CD8-positive, alpha-beta memory T cell (primary cell): ENCODE results near the gene BBS7. TPM values are rescaled to one million over a fixed set of nuclear protein-coding genes. Genes with fewer than 3 reads are reported as not detected.

ENCODE experiments used
- CTCF ChIA-PET: fragments of 350-600 bp; sonication (Branson Sonifier 250); formaldehyde crosslinking; loops from one replicate; lab custom pipeline; 2021; ENCODE audit warnings: antibody characterized with exemption; lab: Charles Lee
- POLR2A ChIA-PET: fragments of 350-600 bp; sonication (Branson Sonifier 250); formaldehyde crosslinking; loops from one replicate; lab custom pipeline; 2021; ENCODE audit warnings: antibody characterized with exemption; lab: Charles Lee
- DNase-seq, 5 donors: peaks; one replicate each; pipeline versions ENCODE4 v3.0.0 to v3.0.0-alpha.2; 2020 to 2022; ENCODE audit warnings: mixed read lengths in 1 of 5
- H3K27ac ChIP-seq: one replicate; pipeline ENCODE4 v1.7.0; 2013; ENCODE audit warnings: low read depth, mild to moderate bottlenecking, low read length, moderate library complexity
- H3K27me3 ChIP-seq: 2 replicates; pipeline ENCODE4 v1.7.0; 2013; ENCODE audit warnings: low read length, mild to moderate bottlenecking; ENCODE audit not compliant: insufficient read depth, poor library complexity, severe bottlenecking
- H3K36me3 ChIP-seq: 2 replicates; pipeline ENCODE4 v1.7.0; 2013; ENCODE audit warnings: mild to moderate bottlenecking, low read length, moderate library complexity; ENCODE audit not compliant: insufficient read depth
- H3K4me1 ChIP-seq: 2 replicates; pipeline ENCODE4 v1.7.0; 2013; ENCODE audit warnings: mild to moderate bottlenecking, low read length, moderate library complexity; ENCODE audit not compliant: insufficient read depth
- H3K4me3 ChIP-seq: 2 replicates; pipeline ENCODE4 v1.7.0; 2013; ENCODE audit warnings: mild to moderate bottlenecking, low read length
- H3K9me3 ChIP-seq: 2 replicates; pipeline ENCODE4 v1.7.0; 2013; ENCODE audit warnings: mild to moderate bottlenecking, low read length
- H3K27ac Mint-ChIP-seq, 8 donors: one replicate each; pipeline ENCODE4 v1.8.0; 2020 to 2021; ENCODE audit warnings: mixed read lengths in 8 of 8, mild to moderate bottlenecking in 6 of 8, inconsistent platforms in 3 of 8, moderate library complexity in 3 of 8
- H3K27me3 Mint-ChIP-seq, 2 donors: one replicate each; pipeline ENCODE4 v1.8.0; 2020 to 2021; ENCODE audit warnings: mixed read lengths in 2 of 2, mild to moderate bottlenecking in 1 of 2, moderate library complexity in 1 of 2
- H3K36me3 Mint-ChIP-seq, 3 donors: one replicate each; pipeline ENCODE4 v1.8.0; 2020 to 2021; ENCODE audit warnings: mixed read lengths in 3 of 3, inconsistent platforms in 1 of 3, mild to moderate bottlenecking in 1 of 3
- H3K4me1 Mint-ChIP-seq, 3 donors: one replicate each; pipeline ENCODE4 v1.8.0; 2020 to 2021; ENCODE audit warnings: mixed read lengths in 3 of 3, inconsistent platforms in 1 of 3, mild to moderate bottlenecking in 1 of 3
- H3K4me3 Mint-ChIP-seq, 7 donors: one replicate each; pipeline ENCODE4 v1.8.0; 2020 to 2021; ENCODE audit warnings: mixed read lengths in 7 of 7, mild to moderate bottlenecking in 6 of 7, moderate library complexity in 4 of 7, inconsistent platforms in 2 of 7
- H3K9me3 Mint-ChIP-seq, 5 donors: one replicate each; pipeline ENCODE4 v1.8.0; 2020 to 2022; ENCODE audit warnings: mixed read lengths in 5 of 5, mild to moderate bottlenecking in 3 of 5, moderate library complexity in 2 of 5, inconsistent platforms in 1 of 5
- polyA plus RNA-seq: library from polyadenylated mRNA; unstranded; fragments of 300-500 nt; fragmentation: Illumina TruSeq; gene quantifications from one replicate; pipeline ENCODE4 v1.2.3, GENCODE V29; 2021
- total RNA-seq, 2 experiments: library from RNA; stranded (reverse); gene quantifications; one replicate each; pipeline ENCODE4 v1.2.3, GENCODE V29; 2021

Gene BBS7
- total and polyA plus RNA-seq, 3 experiments from 2014 or later, result 10.8 to 23.4 (median 23.3) TPM

GRCh38 chr4:121860121-121860520, 10.2 kb downstream of the BBS7 start:
- peaks cover 3 to 9% (median 6%) of the 10 kb centered on the region in 3 donors for H3K4me1 Mint-ChIP-seq
- H3K4me1 ChIP-seq, result no peaks in the 10 kb centered on the region
- no peak overlapping the region for H3K4me3 Mint-ChIP-seq
- no peak for DNase-seq
- no peak overlapping the region for H3K4me3 ChIP-seq
- H3K27me3 Mint-ChIP-seq, result no peaks in the 10 kb centered on the region
- no peaks in the 10 kb centered on the region for H3K27me3 ChIP-seq
- no peak overlapping the region for H3K27ac Mint-ChIP-seq
- no peaks in the 10 kb centered on the region for H3K9me3 Mint-ChIP-seq
- CTCF ChIA-PET, result no interaction called here
- H3K27ac ChIP-seq, result no peak overlapping the region
- POLR2A ChIA-PET, result no interaction called here
- H3K36me3 ChIP-seq, result no peaks in the 10 kb centered on the region
- no peaks in the 10 kb centered on the region for H3K9me3 ChIP-seq
- H3K36me3 Mint-ChIP-seq, result peaks cover 0 to 43% (median 5%) of the 10 kb centered on the region in 3 donors

GRCh38 chr4:121851354-121851753, 18.9 kb downstream of the BBS7 start:
- no peak overlapping the region for H3K4me3 Mint-ChIP-seq
- no peak overlapping the region for H3K27ac Mint-ChIP-seq
- H3K4me3 ChIP-seq, result no peak overlapping the region
- H3K27me3 ChIP-seq, result no peaks in the 10 kb centered on the region
- H3K36me3 Mint-ChIP-seq, result peaks cover 0 to 45% (median 18%) of the 10 kb centered on the region in 3 donors
- no peaks in the 10 kb centered on the region for H3K27me3 Mint-ChIP-seq
- DNase-seq, result no peak
- POLR2A ChIA-PET, result no interaction called here
- no peaks in the 10 kb centered on the region for H3K9me3 Mint-ChIP-seq
- H3K27ac ChIP-seq, result no peak overlapping the region
- H3K36me3 ChIP-seq, result no peaks in the 10 kb centered on the region
- CTCF ChIA-PET, result no interaction called here
- H3K4me1 Mint-ChIP-seq, result no peaks in the 10 kb centered on the region
- no peaks in the 10 kb centered on the region for H3K9me3 ChIP-seq
- H3K4me1 ChIP-seq, result no peaks in the 10 kb centered on the region

GRCh38 chr4:121846662-121847061, 23.6 kb downstream of the BBS7 start:
- Mint-ChIP-seq H3K27me3 (no peaks in the 10 kb centered on the region), H3K27ac (no peak overlapping the region), H3K4me3 (no peak overlapping the region), H3K9me3 (no peaks in the 10 kb centered on the region), H3K4me1 (no peaks in the 10 kb centered on the region), H3K36me3 (peaks cover 11 to 53% (median 21%) of the 10 kb centered on the region in 3 donors)
- Histone ChIP-seq H3K27me3 (no peaks in the 10 kb centered on the region), H3K36me3 (peaks cover 5% of the 10 kb centered on the region), H3K27ac (no peak overlapping the region), H3K9me3 (no peaks in the 10 kb centered on the region), H3K4me3 (no peak overlapping the region), H3K4me1 (no peaks in the 10 kb centered on the region)
- ChIA-PET POLR2A (no interaction called here), CTCF (no interaction called here)
- no peak for DNase-seq

GRCh38 chr4:121842862-121843261, 27.4 kb downstream of the BBS7 start:
- Histone ChIP-seq H3K9me3 (no peaks in the 10 kb centered on the region), H3K36me3 (peaks cover 5% of the 10 kb centered on the region), H3K27me3 (no peaks in the 10 kb centered on the region), H3K4me1 (no peaks in the 10 kb centered on the region), H3K27ac (no peak overlapping the region), H3K4me3 (no peak overlapping the region)
- no peak for DNase-seq
- POLR2A ChIA-PET, result no interaction called here
- no peaks in the 10 kb centered on the region for H3K27me3 Mint-ChIP-seq
- CTCF ChIA-PET, result no interaction called here
- H3K27ac Mint-ChIP-seq, result peak overlapping the region in 1 of 8 donors; percentile 0
- no peaks in the 10 kb centered on the region for H3K4me1 Mint-ChIP-seq
- no peak overlapping the region for H3K4me3 Mint-ChIP-seq
- H3K36me3 Mint-ChIP-seq, result peaks cover 20 to 54% (median 22%) of the 10 kb centered on the region in 3 donors
- no peaks in the 10 kb centered on the region for H3K9me3 Mint-ChIP-seq

GRCh38 chr4:121838136-121838535, 32.1 kb downstream of the BBS7 start:
- H3K4me3 Mint-ChIP-seq, result no peak overlapping the region
- ChIA-PET POLR2A (no interaction called here), CTCF (no interaction called here)
- no peak for DNase-seq
- H3K36me3 Mint-ChIP-seq, result peaks cover 13 to 41% (median 18%) of the 10 kb centered on the region in 3 donors
- H3K4me1 Mint-ChIP-seq, result no peaks in the 10 kb centered on the region
- no peaks in the 10 kb centered on the region for H3K27me3 Mint-ChIP-seq
- Histone ChIP-seq H3K4me3 (no peak overlapping the region), H3K27ac (no peak overlapping the region), H3K27me3 (no peaks in the 10 kb centered on the region), H3K9me3 (no peaks in the 10 kb centered on the region), H3K4me1 (no peaks in the 10 kb centered on the region), H3K36me3 (peaks cover 2% of the 10 kb centered on the region)
- H3K9me3 Mint-ChIP-seq, result no peaks in the 10 kb centered on the region
- no peak overlapping the region for H3K27ac Mint-ChIP-seq

- CTCF ChIA-PET, result interaction anchor here (0.7 to 1.1 kb wide), 2 partner anchors 271 to 904 kb away, joined by 3 to 4 read pairs; no protein-coding TSS in a partner anchor
- H3K4me1 Mint-ChIP-seq, result peaks cover 0 to 5% (median 0%) of the 10 kb centered on the region in 3 donors
- H3K27ac Mint-ChIP-seq, result no peak overlapping the region
- DNase-seq, result no peak
- H3K27ac ChIP-seq, result no peak overlapping the region
- peaks cover 0 to 40% (median 0%) of the 10 kb centered on the region in 3 donors for H3K36me3 Mint-ChIP-seq
- POLR2A ChIA-PET, result no interaction called here
- H3K27me3 Mint-ChIP-seq, result no peaks in the 10 kb centered on the region
- no peaks in the 10 kb centered on the region for H3K9me3 ChIP-seq
- H3K4me3 Mint-ChIP-seq, result no peak overlapping the region
- H3K4me1 ChIP-seq, result no peaks in the 10 kb centered on the region
- no peak overlapping the region for H3K4me3 ChIP-seq
- H3K36me3 ChIP-seq, result peaks cover 6% of the 10 kb centered on the region
- H3K9me3 Mint-ChIP-seq, result no peaks in the 10 kb centered on the region
- H3K27me3 ChIP-seq, result no peaks in the 10 kb centered on the region
Observed at GRCh38 chr4:121829511-121829910, 40.8 kb downstream of the BBS7 start.

GRCh38 chr4:121827853-121828252, 42.4 kb downstream of the BBS7 start:
- POLR2A ChIA-PET, result no interaction called here
- Histone ChIP-seq H3K27me3 (no peaks in the 10 kb centered on the region), H3K27ac (no peak overlapping the region), H3K9me3 (no peaks in the 10 kb centered on the region), H3K4me3 (no peak overlapping the region), H3K36me3 (peaks cover under 1% of the 10 kb centered on the region), H3K4me1 (peaks cover 5% of the 10 kb centered on the region)
- Mint-ChIP-seq H3K4me3 (no peak overlapping the region), H3K27me3 (peaks cover 0 to under 1% of the 10 kb centered on the region in 2 donors), H3K36me3 (peaks cover 0 to 39% (median 0%) of the 10 kb centered on the region in 3 donors), H3K27ac (no peak overlapping the region), H3K4me1 (peaks cover 10 to 19% (median 15%) of the 10 kb centered on the region in 3 donors), H3K9me3 (no peaks in the 10 kb centered on the region)
- DNase-seq, result no peak
- CTCF ChIA-PET, result interaction anchor here (1.7 to 2.5 kb wide), 2 partner anchors 8 to 27 kb away, joined by 4 to 7 read pairs; partner anchors contain the start of gene EXOSC9

GRCh38 chr4:121824950-121825349, 45.3 kb downstream of the BBS7 start:
- Mint-ChIP-seq H3K4me1 (peaks cover 17 to 32% (median 22%) of the 10 kb centered on the region in 3 donors), H3K27me3 (peaks cover 0 to 2% of the 10 kb centered on the region in 2 donors), H3K27ac (peak overlapping the region in 3 of 8 donors; percentile 35 to 43 (median 38)), H3K36me3 (peaks cover 0 to 21% (median 0%) of the 10 kb centered on the region in 3 donors), H3K9me3 (no peaks in the 10 kb centered on the region), H3K4me3 (peak overlapping the region in 4 of 7 donors; percentile 31 to 71 (median 38))
- DNase-seq, result no peak
- CTCF ChIA-PET, result interaction anchor here (1.2 to 1.6 kb wide), 2 partner anchors 22 to 24 kb away, joined by 3 to 5 read pairs; partner anchors contain the start of gene EXOSC9
- Histone ChIP-seq H3K36me3 (no peaks in the 10 kb centered on the region), H3K27ac (no peak overlapping the region), H3K27me3 (no peaks in the 10 kb centered on the region), H3K4me1 (peaks cover 5% of the 10 kb centered on the region), H3K4me3 (no peak overlapping the region), H3K9me3 (no peaks in the 10 kb centered on the region)
- POLR2A ChIA-PET, result interaction anchor here (1.5 to 2.2 kb wide), 2 partner anchors 23 to 45 kb away, joined by 3 to 10 read pairs; partner anchors contain the start of genes BBS7 and EXOSC9
